Breast epithelium (tissue), 3 donors: Measurements from ENCODE around the gene ADAT3.
"Not testable (repeated sequence)": the region's sequence is repeated elsewhere in the genome, so short reads cannot be mapped to it uniquely, and the experiment has no call there.

Experiments
- CTCF ChIP-seq, 3 donors: fragments of 450-650 bp; IDR thresholded peaks; one replicate each; pipeline ENCODE4 v1.5.1; 2016 to 2017; ENCODE audit warnings: antibody characterized with exemption in 3 of 3, mild to moderate bottlenecking in 3 of 3, moderate library complexity in 3 of 3
- POLR2AphosphoS5 ChIP-seq, 3 donors: sonication (generic); formaldehyde crosslinking; IDR thresholded peaks; one replicate each; pipeline ENCODE4 v1.6.1; 2017; ENCODE audit warnings: antibody characterized with exemption in 3 of 3

- TF ChIP-seq CTCF, POLR2AphosphoS5 (IDR thresholded peaks at IDR 0.05): not testable (repeated sequence)
Observed at GRCh38 chr19:1875265-1875645, 29.9 kb upstream of the ADAT3 start.
